ENCODE results near the gene C16orf74.

Gene C16orf74

GRCh38 chr16:85665373-85665740 lies 85.5 kb downstream of the C16orf74 start:
- TF ChIP-seq ZFX (IDR thresholded peaks at IDR 0.05; ENCODE audit: borderline replicate concordance): no peak
- no peak for TF ChIP-seq CTCF (IDR thresholded peaks at IDR 0.05)

GRCh38 chr16:85664580-85665372 lies 86.1 kb downstream of the C16orf74 start:
- H3K27ac ChIP-seq: peak overlapping the region; percentile 18; the same call in 1 of the 2 replicates
- TF ChIP-seq CTCF (IDR thresholded peaks at IDR 0.05) (no peak), ZFX (IDR thresholded peaks at IDR 0.05; ENCODE audit: borderline replicate concordance) (no peak)

More at GRCh38 chr16:85665373-85665740, 85.5 kb downstream of the C16orf74 start:
- peak overlapping the region; percentile 18; the same call in 1 of the 2 replicates for H3K27ac ChIP-seq

GRCh38 chr16:85663891-85664321 lies 87.0 kb downstream of the C16orf74 start:
- H3K27ac ChIP-seq: 0 out of 2 replicates have a peak overlapping the region, but pooled peaks have one; percentile 8
- TF ChIP-seq ZFX (IDR thresholded peaks at IDR 0.05; ENCODE audit: borderline replicate concordance) (no peak), CTCF (IDR thresholded peaks at IDR 0.05) (no peak)

- H3K27ac ChIP-seq: no peak overlapping the region
- TF ChIP-seq CTCF (IDR thresholded peaks at IDR 0.05): no peak
- no peak for TF ChIP-seq ZFX (IDR thresholded peaks at IDR 0.05; ENCODE audit: borderline replicate concordance)
Observed at GRCh38 chr16:85662976-85663830, 87.7 kb downstream of the C16orf74 start.

- no peak overlapping the region for H3K27ac ChIP-seq
- TF ChIP-seq ZFX (IDR thresholded peaks at IDR 0.05; ENCODE audit: borderline replicate concordance) (no peak), CTCF (IDR thresholded peaks at IDR 0.05) (no peak)
Observed at GRCh38 chr16:85662482-85662812, 88.4 kb downstream of the C16orf74 start.

GRCh38 chr16:85661740-85662481 lies 89.0 kb downstream of the C16orf74 start:
- TF ChIP-seq CTCF (IDR thresholded peaks at IDR 0.05): no peak
- TF ChIP-seq ZFX (IDR thresholded peaks at IDR 0.05; ENCODE audit: borderline replicate concordance): no peak
- 0 out of 2 replicates have a peak overlapping the region, but pooled peaks have one; percentile 4 for H3K27ac ChIP-seq

Data from 22Rv1 (cell line).